ENCODE data around the gene UPK3B.
"Not testable (repeated sequence)": the region's sequence is repeated elsewhere in the genome, so short reads cannot be mapped to it uniquely, and the experiment has no call there.

UPK3B gene

DNA sequence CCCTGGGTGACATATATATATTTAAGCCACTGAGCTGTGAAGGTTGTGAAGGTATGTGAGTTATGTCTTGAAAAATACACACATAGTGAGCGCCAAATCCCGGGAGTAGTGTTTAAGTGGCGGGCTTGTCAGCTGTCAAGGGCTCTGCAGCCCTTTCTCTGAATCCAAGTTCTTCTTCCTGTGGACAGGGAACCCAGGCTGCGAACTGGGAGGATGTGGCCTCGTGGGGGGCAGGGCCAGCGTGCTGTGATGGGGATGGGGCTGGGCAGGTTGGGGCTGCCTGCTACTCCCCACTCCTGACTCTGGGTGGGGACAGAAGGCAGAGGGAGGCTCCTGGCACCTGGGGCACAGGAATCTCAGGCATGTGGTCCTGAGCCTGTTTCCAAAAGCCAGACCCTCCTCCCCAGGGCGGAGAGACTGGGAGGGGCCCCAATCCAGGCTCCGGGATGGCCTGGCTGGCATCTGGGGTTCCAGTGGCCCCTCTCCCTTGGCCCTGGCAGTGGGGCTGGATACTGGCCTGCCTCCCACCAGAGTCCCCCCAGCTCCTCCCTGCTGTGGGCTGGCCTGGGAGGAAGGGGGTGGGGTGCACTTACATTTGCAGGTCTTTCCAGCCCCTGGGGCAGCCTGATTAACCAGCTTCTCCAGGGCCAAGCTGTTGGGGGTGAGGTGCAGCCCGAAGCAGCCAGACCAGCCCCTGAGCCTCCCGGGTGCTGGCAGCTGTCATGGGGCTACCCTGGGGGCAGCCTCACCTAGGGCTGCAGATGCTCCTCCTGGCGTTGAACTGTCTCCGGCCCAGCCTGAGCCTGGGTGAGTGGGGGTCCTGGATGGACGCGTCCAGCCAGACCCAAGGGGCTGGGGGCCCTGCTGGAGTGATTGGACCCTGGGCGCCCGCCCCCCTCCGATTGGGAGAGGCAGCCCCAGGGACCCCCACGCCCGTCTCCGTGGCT is at the start of gene UPK3B:
UPK3B (plus strand) TSS at position 622 of the 947 bp plus-strand sequence; CDS start at position 723, 101 bp downstream.
- DNase-seq: no peak

GRCh38 chr7:76460767-76461166 is 49.6 kb upstream of the UPK3B start:
- DNase-seq: not testable (repeated sequence)

DNA sequence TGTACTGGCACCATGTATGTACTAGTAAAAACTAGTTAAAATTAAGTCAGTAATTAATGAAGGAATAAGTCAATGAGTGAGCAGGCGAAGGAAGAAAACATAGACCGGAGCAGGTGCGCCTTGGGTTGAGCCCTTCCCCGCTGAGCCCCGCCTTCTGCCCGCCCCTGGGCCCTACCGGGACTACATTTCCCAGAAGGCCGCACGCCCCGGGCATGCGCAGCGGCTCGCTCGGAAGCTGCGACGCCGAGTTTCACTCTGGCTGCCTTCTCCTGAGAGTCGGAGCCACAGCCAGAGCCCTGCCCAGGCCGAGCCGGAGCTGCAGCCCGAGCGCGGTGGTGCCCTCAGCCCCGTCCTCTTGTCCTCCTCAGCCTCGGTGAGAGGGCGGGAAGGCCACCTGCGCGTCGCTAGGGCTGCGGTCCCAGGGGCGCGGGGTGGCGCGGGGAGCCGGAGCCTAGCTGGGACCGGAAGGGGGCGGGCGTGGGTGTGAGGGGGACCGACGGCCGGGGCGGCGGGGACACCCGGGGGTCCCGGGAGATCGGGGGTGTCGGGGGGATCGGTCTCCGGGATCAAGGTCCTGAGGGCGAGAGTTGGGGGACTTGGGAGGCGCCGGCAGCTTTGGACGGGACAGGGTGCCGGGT is 48.8 kb upstream of the UPK3B start, which contains the start of gene DTX2:
DTX2 (plus strand) TSS at position 246 of the 638 bp plus-strand sequence. CDS start 18,801 bp downstream, outside the sequence.
- not testable (repeated sequence) for DNase-seq

GRCh38 chr7:76462271-76462882 is 48.0 kb upstream of the UPK3B start:
- DNase-seq: not testable (repeated sequence)

GRCh38 chr7:76464959-76465358 is 45.4 kb upstream of the UPK3B start:
- DNase-seq: not testable (repeated sequence)

DNA sequence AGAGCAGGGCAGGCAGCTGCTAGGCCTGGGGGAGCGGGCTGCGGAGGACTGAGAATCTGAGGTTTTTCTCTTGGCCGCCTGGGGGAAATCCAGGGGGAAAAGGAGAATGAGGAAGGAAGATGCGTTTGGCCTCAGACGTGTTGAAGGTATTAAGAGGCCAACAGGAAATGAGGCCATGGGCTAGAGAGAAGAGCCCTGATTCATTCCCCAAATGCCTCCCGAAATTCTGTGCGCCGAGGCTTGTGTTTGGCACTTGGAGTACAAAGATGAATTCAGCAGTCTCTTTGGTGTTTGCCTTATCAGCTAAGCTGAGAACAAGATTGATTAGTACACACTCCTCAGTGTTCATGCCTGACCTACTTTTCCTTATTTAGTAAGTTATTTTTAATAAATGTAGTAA is 44.4 kb upstream of the UPK3B start:
- not testable (repeated sequence) for DNase-seq

DNA sequence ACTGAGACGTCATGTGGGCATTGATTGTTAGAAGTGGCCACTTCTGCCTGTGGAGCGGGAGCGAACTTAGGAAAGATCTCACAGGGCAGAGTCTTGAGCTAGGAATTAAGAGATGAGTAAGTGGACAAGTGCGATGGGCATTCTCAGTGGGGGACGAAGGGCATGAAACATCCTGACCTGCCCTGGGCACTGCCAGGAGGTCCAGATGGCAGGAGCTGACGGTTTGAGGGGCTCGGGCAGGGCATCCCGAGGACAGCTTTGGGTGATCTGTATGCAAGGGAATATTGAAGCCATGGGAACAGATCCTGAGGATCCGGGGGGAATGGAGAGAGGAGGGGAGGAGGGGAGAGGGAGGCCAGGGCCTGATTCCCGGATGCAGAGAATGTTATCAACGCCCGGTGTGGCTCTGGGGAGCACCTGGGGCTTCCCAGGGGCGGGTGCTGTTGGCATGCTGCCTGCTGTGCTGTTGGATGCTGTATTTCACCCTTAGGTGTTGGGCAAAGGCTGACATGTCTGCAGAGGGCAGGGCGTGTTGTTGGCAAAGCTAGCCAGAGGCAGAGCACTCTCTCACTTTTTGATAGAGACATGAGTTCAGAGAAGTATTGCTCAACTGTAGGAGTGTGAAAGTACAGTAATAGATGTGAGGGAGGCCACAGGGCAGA is 42.5 kb upstream of the UPK3B start:
- not testable (repeated sequence) for DNase-seq

DNA sequence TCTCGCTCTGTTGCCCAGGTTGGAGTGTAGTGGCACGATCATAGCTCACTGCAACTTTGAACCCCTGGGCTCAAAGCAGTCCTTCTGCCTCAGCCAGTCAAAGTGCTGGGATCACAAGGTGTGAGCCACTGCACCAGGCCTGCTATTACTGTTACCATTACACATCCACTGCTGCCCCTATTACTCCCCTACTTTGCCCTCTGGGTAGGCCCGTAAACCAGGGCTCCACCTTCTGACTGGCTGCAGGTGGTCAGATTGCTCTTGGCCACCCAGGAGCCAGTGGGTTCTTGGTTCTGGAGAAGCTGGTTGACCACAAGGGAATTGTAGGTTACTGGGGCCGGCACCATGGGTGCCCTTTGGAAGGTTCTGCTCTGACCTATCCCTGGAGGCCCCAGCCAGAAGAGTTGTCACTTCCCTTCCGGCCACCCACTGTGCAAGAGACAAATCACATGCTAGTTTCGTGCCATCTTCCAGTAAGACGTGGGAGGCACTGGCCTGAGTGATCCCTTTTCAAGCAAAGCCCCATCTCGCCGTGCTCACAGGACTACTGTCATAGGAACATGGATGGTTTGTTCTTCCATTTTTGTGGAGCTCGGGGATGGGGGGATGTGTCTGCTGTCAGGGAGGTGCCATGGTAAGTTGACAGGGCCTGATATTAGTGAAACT is 38.7 kb upstream of the UPK3B start:
- not testable (repeated sequence) for DNase-seq

- DNase-seq: not testable (repeated sequence)
Measured at GRCh38 chr7:76473097-76473496, 37.3 kb upstream of the UPK3B start.

GRCh38 chr7:76476280-76476679 is 34.1 kb upstream of the UPK3B start:
- DNase-seq: not testable (repeated sequence)

DNA sequence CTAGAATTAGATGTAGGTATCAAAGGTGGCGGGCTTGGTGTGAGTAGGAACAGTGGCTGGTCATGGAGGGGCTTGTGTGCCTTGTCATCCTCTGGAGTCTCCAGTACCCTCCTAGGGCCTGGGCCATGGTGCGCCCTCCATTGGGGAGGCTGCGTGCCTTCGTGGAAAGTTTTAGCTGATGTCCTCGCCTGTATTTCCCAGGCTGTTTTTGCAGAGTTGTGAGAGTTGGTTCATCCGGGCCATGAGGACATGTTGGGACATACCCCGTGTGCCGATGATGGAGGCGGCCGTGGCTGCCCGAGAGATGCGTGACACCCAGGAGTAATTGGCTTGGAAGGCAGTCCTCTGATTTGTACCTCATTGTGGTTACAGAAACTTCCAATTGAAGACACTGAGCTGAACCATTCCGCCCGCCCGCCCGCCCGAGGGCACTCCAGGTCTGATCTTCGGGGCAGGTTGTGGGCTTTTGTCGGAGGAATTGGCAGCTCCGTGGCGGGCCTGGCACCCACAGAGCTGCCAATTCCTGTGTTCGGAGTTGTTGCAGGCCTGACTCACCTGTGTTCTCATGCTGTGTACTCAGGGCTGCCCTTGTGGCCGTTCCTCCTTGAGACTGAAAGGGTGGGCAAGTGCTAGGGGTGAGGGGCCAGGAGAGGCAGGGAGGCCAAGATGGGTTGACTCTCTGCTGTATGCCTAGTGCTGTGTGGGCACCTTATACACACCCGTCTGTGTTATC is 33.4 kb upstream of the UPK3B start:
- DNase-seq: not testable (repeated sequence)

DNA sequence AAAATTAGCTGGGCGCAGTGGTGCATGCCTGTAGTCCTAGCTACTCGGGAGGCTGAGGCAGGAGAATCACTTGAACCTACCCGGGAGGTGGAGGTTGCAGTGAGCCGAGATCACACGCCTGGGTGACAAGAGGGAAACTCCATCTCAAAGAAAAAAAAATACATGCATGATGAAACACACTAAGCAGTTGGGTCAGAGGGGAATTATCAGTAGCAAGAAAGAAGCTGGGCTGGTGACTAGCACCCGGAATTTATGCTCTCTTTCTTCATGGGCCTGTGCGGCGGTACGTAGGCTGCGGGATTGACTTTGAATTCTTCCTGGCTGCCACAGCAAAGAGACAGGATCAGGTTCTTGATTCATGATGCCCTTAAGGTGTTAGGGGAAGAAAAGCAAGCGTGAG is 30.7 kb upstream of the UPK3B start:
- not testable (repeated sequence) for DNase-seq

- DNase-seq: not testable (repeated sequence)
Measured at GRCh38 chr7:76480403-76481253, 29.7 kb upstream of the UPK3B start.

DNA sequence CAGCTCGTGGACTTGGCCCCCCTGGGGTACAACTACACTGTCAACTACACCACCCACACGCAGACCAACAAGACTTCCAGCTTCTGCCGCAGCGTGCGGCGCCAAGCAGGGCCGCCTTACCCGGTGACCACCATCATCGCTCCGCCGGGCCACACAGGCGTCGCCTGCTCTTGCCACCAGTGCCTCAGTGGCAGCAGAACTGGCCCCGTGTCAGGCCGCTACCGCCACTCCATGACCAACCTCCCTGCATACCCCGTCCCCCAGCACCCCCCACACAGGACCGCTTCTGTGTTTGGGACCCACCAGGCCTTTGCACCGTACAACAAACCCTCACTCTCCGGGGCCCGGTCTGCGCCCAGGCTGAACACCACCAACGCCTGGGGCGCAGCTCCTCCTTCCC is 27.7 kb upstream of the UPK3B start:
- DNase-seq: not testable (repeated sequence)

- not testable (repeated sequence) for DNase-seq
Measured at GRCh38 chr7:76483081-76483480, 27.3 kb upstream of the UPK3B start.

DNA sequence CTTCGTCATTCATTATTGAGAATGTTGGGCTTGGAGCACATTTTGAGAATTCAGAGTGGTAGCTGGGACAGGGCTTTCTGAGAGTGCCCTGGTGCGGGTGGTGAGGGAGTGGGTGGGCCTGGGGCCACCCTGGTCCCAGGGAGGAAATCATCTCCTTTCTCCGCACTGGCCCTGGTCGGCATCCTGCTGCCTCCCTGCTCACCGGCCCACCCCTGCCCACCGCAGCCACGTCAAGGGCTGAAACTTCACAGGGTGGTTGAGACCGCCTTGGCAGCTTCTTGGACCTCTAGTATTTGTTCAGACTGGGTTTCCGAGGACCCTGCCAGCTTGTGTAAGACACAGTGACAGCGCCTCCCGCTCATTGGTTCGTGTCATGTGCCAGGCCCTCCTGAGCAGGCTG is 25.9 kb upstream of the UPK3B start:
- DNase-seq: not testable (repeated sequence)

DNA sequence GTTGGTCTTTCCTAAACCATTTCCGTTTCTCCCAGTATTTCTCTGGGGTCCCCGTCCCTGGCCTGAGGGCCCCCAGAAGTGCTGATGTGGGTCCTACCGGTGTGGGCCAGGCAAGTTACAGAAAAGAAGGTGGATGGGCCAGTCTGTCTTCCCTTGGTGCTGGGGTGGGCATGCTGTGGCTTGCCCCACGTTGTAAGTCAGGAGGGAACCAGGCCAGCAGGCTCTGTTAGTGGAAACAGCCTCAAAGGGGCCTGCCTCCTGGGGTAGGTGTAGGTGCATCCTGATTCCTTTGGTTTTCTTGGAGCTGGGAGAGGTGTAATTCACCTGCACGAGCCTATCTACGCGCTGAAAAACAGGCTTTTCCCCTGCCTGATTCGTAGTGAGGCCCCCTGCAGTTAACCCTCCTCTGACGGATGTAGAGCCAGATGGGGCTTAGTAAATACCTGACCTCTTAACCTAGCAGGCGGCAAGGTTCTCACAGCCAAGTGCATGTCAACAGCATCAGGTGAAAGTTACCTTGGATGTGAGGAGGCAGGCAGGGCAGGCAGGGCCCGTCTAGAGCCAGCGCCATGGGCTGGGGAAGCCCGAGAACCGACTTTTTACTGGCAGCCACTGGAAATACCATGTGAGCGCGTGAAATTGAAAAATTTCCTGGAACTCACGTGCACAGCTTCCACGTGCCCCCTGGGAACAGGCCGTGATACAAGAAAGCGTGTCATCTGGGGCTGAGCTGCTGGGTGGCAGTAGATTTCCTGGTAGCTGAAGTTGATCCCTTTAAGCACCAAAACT is 24.3 kb upstream of the UPK3B start:
- DNase-seq: not testable (repeated sequence)

- DNase-seq: not testable (repeated sequence)
Measured at GRCh38 chr7:76486618-76487017, 23.7 kb upstream of the UPK3B start.

GRCh38 chr7:76487969-76488368 is 22.4 kb upstream of the UPK3B start:
- not testable (repeated sequence) for DNase-seq

Data from GF-D8 (cell line).